ENCODE measurements around the gene DIRAS1.
"Not testable (repeated sequence)": the region's sequence is repeated elsewhere in the genome, so short reads cannot be mapped to it uniquely, and the experiment has no call there.

DIRAS1 gene

DNA sequence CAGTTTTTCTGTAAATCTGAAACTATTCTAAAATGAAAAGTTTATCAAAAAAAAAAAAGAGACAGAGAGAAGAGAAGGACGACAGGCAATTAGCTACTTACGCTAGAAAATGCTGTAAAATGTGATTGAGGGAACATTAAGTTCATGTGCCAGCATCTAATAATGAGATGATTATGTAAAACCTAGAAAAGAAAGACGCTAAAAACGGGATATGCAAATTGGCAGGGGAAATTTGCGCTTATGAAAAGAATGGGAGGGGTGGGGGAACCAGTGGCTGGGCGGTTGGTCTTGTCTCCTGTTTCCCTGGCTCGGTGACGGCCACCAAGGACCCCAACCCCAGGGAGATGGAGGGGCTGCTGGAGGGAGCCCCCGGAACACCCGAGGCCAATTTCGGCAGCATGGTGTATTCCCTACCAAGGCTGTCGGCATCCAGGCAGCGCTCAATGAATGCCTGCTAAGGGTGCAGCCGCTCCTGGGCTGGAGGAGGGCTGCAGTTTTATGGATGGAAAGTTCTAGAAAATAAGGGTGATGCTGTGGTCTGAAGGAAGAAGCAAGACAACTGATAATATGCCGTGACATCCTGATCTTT is 52.9 kb downstream of the DIRAS1 start:
- no peak for DNase-seq

DNA sequence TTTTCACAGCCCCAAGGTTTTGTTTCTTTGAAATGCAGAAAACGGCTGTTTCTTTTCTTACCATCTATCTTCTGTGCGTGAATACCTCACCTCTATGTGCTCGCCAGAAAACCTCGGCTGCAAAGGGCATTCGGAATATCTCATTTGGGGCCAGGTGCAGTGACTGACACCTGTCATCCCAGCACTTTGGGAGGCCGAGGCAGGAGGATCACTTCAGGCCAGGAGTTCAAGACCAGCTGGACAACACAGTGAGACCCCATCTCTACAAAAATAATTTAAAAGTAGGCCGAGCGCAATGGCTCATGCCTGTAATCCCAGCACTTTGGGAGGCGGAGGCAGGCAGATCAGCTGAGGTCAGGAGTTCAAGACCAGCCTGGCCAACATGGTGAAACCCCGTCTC is 53.8 kb downstream of the DIRAS1 start:
- not testable (repeated sequence) for DNase-seq

DNA sequence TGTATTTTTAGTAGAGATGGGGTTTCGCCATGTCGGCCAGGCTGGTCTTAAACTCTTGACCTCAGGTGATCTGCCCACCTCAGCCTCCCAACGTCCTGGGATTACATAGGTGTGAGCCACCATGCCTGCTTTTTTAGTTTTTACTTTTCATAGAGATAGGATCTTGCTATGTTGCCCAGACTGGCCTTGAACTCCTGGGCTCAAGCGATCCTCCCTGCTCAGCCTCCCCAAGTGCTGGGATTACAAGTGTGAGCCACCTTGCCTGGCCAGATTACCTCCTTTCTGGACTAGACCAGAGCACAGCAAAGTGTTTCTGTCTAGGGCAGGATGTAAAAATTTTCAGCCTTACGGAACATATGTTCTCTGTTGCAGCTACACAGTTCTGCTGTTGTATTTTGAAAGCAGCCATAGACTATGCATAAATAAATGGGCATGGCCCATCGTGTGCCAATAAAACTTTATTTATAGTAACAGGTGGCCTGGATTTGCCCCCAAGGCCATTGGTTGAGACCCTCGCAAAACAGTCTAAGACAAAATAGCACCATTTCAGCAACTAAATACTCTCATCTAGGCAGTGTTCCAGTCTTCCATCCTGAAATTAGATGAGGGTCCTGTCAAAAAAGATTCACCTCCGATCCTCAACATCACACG is 54.7 kb downstream of the DIRAS1 start:
- DNase-seq: no peak

DNA sequence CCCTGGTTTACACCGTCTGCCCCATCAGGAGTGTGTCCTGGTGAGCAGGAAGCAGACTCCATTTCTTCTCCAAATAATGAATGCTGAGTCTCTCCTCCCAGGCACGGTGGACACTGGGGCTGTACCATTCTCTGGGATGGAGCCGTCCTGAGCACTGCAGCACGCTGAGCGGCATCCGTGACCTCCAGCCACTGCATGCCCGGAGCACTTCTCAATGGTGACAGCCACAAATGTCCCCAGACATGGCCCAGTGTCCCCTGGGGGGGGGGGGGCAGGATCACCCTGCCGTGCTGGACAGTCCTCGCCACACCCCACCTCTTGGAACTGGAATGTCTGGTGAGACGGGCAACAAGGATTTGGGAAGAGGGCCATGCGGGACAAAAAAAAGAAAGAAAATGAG is 56.1 kb downstream of the DIRAS1 start:
- no peak for DNase-seq
